Uterus (tissue), 4 donors: ENCODE results near the gene EIF6. TPM values are rescaled to one million over a fixed set of nuclear protein-coding genes. Genes with fewer than 3 reads are reported as not detected.

Source experiments
- DNase-seq, 2 donors: peaks; one replicate each; pipeline ENCODE4 v3.0.0-alpha.2; 2019 to 2020
- H3K27ac ChIP-seq, 2 donors: fragments of 200-600 bp; sonication (generic); 1 replicate in 1 of 2; 2 replicates in 1 of 2; pipeline ENCODE4 v1.5.1; 2016 to 2018
- H3K27me3 ChIP-seq, 2 donors: fragments of 200-600 bp; sonication (generic); one replicate each; pipeline ENCODE4 v1.5.1; 2018 to 2019; ENCODE audit warnings: control low read depth in 1 of 2
- H3K36me3 ChIP-seq, 2 donors: fragments of 200-600 bp; sonication (generic); one replicate each; pipeline ENCODE4 v1.5.1; 2019; ENCODE audit warnings: control low read depth in 1 of 2
- H3K4me1 ChIP-seq, 2 donors: fragments of 200-600 bp; sonication (generic); one replicate each; pipeline ENCODE4 v1.5.1; 2018 to 2019; ENCODE audit warnings: control low read depth in 1 of 2
- H3K4me3 ChIP-seq, 2 donors: fragments of 200-600 bp; sonication (generic); 1 replicate in 1 of 2; 2 replicates in 1 of 2; pipeline ENCODE4 v1.5.1; 2018 to 2019; ENCODE audit warnings: mild to moderate bottlenecking in 1 of 2
- H3K9me3 ChIP-seq, 2 donors: fragments of 200-600 bp; sonication (generic); one replicate each; pipeline ENCODE4 v1.5.1; 2019; ENCODE audit warnings: control low read depth in 1 of 2
- POLR2A ChIP-seq, 2 donors: fragments of 450-650 bp; IDR thresholded peaks; one replicate each; pipeline ENCODE4 v1.6.1; 2016; ENCODE audit warnings: antibody characterized with exemption in 2 of 2, mild to moderate bottlenecking in 1 of 2, moderate library complexity in 1 of 2
- intact Hi-C: fragments of 100-400 bp; cut with DNase I; formaldehyde crosslinking; loops from one replicate; pipeline ENCODE4 v1.15.1; 2023; ENCODE audit warnings: low total_unique reads
- total RNA-seq, 4 donors: library from RNA; depleted of rRNA in 3 of 4; stranded (reverse); fragments of >200 nt in 3 of 4; gene quantifications; one replicate each; pipeline versions ENCODE4 v1.1.0 to v1.2.4, GENCODE V29; 2014 to 2023
- TF ChIP-seq, protein P1 (sequence below), 4 experiments: fragments of 200-600 bp in 2 of 4; fragments of 450-650 bp in 2 of 4; sonication (generic) in 2 of 4; IDR thresholded peaks; one replicate each; pipeline ENCODE4 v1.5.1; 2016 to 2019; ENCODE audit warnings: antibody characterized with exemption in 4 of 4, mild to moderate bottlenecking in 2 of 4, moderate library complexity in 1 of 4
- donor health status: DM: yes; HTN: yes; CAD: no.

EIF6 gene
- total RNA-seq, 4 donors from 2014 or later = 33.8 to 80.9 (median 66.8) TPM

GRCh38 chr20:35279533-35280174 is 4.9 kb downstream of the EIF6 start:
- peaks cover 7 to 22% of the 10 kb centered on the region in 2 donors for H3K4me1 ChIP-seq
- no peak for DNase-seq
- H3K27ac ChIP-seq = no peak overlapping the region
- intact Hi-C loops = loop anchor here (10.0 kb wide), 1 partner anchor 135 kb away; the partner anchor contains the start of gene EDEM2
- no peak overlapping the region for H3K4me3 ChIP-seq
- no peaks in the 10 kb centered on the region for H3K9me3 ChIP-seq
- TF ChIP-seq POLR2A (IDR thresholded peaks at IDR 0.05) = no peak
- TF ChIP-seq, protein P1, sequence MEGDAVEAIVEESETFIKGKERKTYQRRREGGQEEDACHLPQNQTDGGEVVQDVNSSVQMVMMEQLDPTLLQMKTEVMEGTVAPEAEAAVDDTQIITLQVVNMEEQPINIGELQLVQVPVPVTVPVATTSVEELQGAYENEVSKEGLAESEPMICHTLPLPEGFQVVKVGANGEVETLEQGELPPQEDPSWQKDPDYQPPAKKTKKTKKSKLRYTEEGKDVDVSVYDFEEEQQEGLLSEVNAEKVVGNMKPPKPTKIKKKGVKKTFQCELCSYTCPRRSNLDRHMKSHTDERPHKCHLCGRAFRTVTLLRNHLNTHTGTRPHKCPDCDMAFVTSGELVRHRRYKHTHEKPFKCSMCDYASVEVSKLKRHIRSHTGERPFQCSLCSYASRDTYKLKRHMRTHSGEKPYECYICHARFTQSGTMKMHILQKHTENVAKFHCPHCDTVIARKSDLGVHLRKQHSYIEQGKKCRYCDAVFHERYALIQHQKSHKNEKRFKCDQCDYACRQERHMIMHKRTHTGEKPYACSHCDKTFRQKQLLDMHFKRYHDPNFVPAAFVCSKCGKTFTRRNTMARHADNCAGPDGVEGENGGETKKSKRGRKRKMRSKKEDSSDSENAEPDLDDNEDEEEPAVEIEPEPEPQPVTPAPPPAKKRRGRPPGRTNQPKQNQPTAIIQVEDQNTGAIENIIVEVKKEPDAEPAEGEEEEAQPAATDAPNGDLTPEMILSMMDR (IDR thresholded peaks at IDR 0.05) = no peak
- no peaks in the 10 kb centered on the region for H3K27me3 ChIP-seq
- no peaks in the 10 kb centered on the region for H3K36me3 ChIP-seq

DNA sequence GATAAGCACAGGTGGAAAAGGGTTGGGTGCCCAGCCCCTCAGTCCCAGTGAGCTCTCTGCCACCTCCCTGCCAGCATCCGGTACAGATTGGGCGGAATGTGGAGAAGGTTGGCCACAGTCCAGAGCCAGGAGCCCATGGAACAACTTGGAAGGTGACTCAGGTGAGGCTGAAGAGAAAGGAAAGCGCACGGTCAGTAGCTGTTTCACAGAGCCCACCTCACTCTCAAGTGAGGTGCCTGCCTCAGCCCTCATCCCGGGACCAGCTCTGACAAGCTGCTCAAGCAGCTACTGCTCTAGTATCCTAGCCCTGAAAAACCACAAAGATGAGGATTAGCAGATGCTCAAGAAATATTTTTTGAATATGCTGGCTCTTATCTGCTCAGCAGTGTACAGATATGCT is 5.5 kb downstream of the EIF6 start:
- peak overlapping the region in 1 of 2 donors; percentile 96 for H3K27ac ChIP-seq
- TF ChIP-seq, protein P1 (IDR thresholded peaks at IDR 0.05) = no peak
- TF ChIP-seq POLR2A (IDR thresholded peaks at IDR 0.05) = no peak
- H3K4me3 ChIP-seq = no peak overlapping the region
- DNase-seq = no peak
- H3K4me1 ChIP-seq = peaks cover 7 to 22% of the 10 kb centered on the region in 2 donors
- intact Hi-C loops = loop anchor here (10.0 kb wide), 1 partner anchor 134 kb away; the partner anchor contains the start of gene EDEM2
- no peaks in the 10 kb centered on the region for H3K27me3 ChIP-seq
- no peaks in the 10 kb centered on the region for H3K9me3 ChIP-seq
- H3K36me3 ChIP-seq = no peaks in the 10 kb centered on the region

DNA sequence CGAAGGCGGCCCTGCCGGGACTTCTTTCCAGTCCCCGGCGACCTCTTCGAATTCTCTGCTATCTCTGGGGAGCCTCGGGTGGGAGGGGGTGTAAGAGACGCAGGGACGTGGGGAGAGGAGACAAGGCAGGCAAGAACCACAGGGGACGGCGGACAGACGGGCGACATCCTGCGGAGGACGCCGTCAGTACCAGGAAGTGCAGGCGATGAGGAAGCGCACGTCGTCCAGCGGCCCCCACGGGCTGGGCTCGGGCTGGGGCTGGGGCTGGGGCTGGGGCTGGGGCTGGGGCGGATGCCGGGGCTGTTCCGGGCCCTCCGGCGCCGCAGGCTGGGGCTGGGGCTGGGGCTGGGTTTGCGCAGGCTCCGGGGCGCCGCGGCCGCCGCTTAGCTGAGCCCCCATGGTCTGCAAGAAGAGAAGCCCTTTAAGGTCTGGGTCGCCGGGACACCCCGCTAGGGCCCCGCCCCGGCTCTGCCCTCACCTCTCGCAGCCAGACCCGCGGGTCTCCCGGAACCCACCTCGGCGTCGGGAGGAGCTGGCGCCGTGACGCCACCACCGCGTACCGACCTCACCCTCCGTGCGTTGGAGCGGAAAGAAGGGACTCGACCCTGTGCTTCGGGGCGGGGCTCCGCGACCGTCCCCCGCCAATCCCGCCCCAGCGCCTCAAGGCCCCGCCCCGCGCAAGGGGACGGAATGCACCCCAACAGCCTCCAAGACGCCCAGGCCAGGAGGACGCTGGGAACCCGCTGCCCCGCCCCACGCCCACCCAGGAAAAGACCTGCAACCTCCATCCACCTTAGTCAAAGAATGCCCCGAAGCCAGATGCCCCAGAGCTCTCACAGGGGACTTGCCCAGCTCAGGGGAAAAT is 6.8 kb downstream of the EIF6 start, which contains the start of gene MMP24OS:
TSS of gene MMP24OS (minus strand) at position 592 of the 865 bp plus-strand sequence. CDS start at position 399, 193 bp downstream.
- Histone ChIP-seq H3K9me3 (no peaks in the 10 kb centered on the region), H3K27me3 (no peaks in the 10 kb centered on the region), H3K36me3 (no peaks in the 10 kb centered on the region), H3K27ac (peak within 1 kb of the TSS; percentile 88 to 96), H3K4me3 (peak within 1 kb of the TSS; percentile 57 to 72), H3K4me1 (peaks cover 0 to 13% of the 10 kb centered on the region in 2 donors)
- intact Hi-C loops = loop anchor here (10.0 kb wide), 1 partner anchor 133 kb away; the partner anchor contains the start of gene EDEM2
- TF ChIP-seq POLR2A (IDR thresholded peaks at IDR 0.05) = peak; percentile 91 to 94
- TF ChIP-seq, protein P1 (IDR thresholded peaks at IDR 0.05) = peak in 2 of 4 experiments; percentile 29 to 51
- DNase-seq = peak; percentile 85 to 86

- intact Hi-C loops = loop anchor here (10.0 kb wide), 1 partner anchor 132 kb away; the partner anchor contains the start of gene EDEM2
- Histone ChIP-seq H3K9me3 (no peaks in the 10 kb centered on the region), H3K4me1 (peaks cover 0 to 13% of the 10 kb centered on the region in 2 donors), H3K36me3 (no peaks in the 10 kb centered on the region), H3K27ac (peak overlapping the region; percentile 88 to 96), H3K27me3 (no peaks in the 10 kb centered on the region), H3K4me3 (peak overlapping the region; percentile 57 to 72)
- no peak for TF ChIP-seq POLR2A (IDR thresholded peaks at IDR 0.05)
- TF ChIP-seq, protein P1 (IDR thresholded peaks at IDR 0.05) = no peak
- DNase-seq = no peak
Observed at GRCh38 chr20:35277127-35277526, 7.4 kb downstream of the EIF6 start.
